ENCODE results near the gene PDE3B.
"Not testable (repeated sequence)": the region's sequence is repeated elsewhere in the genome, so short reads cannot be mapped to it uniquely, and the experiment has no call there.

PDE3B gene

DNA sequence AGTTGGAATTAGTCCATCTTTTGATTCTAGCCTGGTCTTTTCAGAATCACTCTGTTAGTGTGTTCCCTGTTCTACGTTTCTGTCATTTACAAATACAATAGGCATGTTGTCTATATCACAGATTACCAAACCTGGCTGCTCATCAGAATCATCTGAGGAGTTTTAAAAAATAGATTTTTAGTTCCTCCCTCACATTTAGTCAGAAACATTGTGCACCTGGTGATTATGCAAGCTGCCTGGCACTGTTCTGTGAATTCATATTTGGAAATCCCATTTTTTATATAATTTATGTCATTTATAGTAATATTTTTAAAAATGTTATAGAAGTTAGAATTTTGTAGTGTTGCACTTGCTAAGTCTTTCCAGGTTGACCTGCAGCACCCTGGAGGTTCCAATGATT lies 107.3 kb downstream of the PDE3B start:
- Histone ChIP-seq H3K4me2 (ENCODE audit: low read length) (no peak overlapping the region), H3K4me1 (no peaks in the 10 kb centered on the region), H3K27ac (no peak overlapping the region), H3K9me3 (ENCODE audit: control insufficient read depth, low read length) (no peaks in the 10 kb centered on the region), H3K9ac (no peak overlapping the region), H3K27me3 (ENCODE audit: control insufficient read depth, insufficient read depth, low read length) (no peaks in the 10 kb centered on the region), H2AFZ (no peak overlapping the region), H3K4me3 (ENCODE audit: low read depth, low read length) (no peak overlapping the region), H3K36me3 (ENCODE audit: control insufficient read depth, insufficient read depth, low read length) (no peaks in the 10 kb centered on the region), H3K79me2 (no peaks in the 10 kb centered on the region)
- TF ChIP-seq, protein P1, sequence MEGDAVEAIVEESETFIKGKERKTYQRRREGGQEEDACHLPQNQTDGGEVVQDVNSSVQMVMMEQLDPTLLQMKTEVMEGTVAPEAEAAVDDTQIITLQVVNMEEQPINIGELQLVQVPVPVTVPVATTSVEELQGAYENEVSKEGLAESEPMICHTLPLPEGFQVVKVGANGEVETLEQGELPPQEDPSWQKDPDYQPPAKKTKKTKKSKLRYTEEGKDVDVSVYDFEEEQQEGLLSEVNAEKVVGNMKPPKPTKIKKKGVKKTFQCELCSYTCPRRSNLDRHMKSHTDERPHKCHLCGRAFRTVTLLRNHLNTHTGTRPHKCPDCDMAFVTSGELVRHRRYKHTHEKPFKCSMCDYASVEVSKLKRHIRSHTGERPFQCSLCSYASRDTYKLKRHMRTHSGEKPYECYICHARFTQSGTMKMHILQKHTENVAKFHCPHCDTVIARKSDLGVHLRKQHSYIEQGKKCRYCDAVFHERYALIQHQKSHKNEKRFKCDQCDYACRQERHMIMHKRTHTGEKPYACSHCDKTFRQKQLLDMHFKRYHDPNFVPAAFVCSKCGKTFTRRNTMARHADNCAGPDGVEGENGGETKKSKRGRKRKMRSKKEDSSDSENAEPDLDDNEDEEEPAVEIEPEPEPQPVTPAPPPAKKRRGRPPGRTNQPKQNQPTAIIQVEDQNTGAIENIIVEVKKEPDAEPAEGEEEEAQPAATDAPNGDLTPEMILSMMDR (IDR thresholded peaks at IDR 0.05), result no peak

DNA sequence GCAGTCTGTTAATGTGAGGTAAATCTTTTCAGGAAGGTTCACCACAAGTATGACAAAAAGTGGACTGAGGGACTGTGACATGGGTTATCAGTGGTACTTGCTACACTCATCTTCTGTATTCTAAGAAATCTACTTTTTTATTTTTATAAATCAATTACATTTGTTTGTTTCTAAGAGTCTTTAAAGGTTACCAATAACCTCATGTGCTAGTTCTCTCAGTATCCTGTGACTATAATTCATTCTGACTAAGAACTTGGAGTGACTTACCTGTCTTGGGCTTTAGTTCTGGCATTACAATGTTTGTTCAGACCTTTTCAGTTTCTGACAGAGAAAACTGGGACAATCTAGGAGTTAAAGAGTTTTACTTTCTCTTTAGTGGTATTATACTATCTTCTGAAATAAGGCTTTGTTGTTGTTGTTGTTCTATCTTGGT lies 108.4 kb downstream of the PDE3B start:
- H3K4me2 ChIP-seq (ENCODE audit: low read length), result no peak overlapping the region
- no peak overlapping the region for H3K27ac ChIP-seq
- H3K9me3 ChIP-seq (ENCODE audit: control insufficient read depth, low read length), result no peaks in the 10 kb centered on the region
- no peaks in the 10 kb centered on the region for H3K27me3 ChIP-seq (ENCODE audit: control insufficient read depth, insufficient read depth, low read length)
- no peaks in the 10 kb centered on the region for H3K79me2 ChIP-seq
- no peak overlapping the region for H3K9ac ChIP-seq
- H3K36me3 ChIP-seq (ENCODE audit: control insufficient read depth, insufficient read depth, low read length), result no peaks in the 10 kb centered on the region
- TF ChIP-seq, protein P1 (IDR thresholded peaks at IDR 0.05), result no peak
- no peaks in the 10 kb centered on the region for H3K4me1 ChIP-seq
- H3K4me3 ChIP-seq (ENCODE audit: low read depth, low read length), result no peak overlapping the region
- H2AFZ ChIP-seq, result no peak overlapping the region

DNA sequence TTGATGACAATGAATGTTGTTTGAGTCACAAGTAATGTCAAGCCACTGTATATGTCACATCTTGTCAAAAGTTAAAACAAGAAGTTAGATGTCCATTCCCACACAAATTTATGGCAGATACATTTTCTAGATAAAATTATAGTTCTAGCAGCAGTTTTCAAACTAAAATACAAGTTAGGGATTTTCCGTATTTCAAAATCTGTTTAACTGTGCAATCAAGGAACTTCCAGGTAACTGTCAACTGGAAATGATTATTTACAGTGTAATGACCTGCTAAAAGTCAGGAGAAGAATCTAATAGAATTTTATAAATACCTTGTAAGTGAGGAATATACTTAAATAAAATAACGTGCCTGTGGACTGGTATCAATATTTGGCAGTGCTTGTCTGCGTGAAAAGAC lies 111.5 kb downstream of the PDE3B start:
- Histone ChIP-seq H3K9me3 (ENCODE audit: control insufficient read depth, low read length) (no peaks in the 10 kb centered on the region), H3K79me2 (no peaks in the 10 kb centered on the region), H3K4me2 (ENCODE audit: low read length) (no peak overlapping the region), H3K27ac (no peak overlapping the region), H2AFZ (no peak overlapping the region), H3K9ac (no peak overlapping the region), H3K4me1 (no peaks in the 10 kb centered on the region), H3K27me3 (ENCODE audit: control insufficient read depth, insufficient read depth, low read length) (no peaks in the 10 kb centered on the region), H3K4me3 (ENCODE audit: low read depth, low read length) (no peak overlapping the region), H3K36me3 (ENCODE audit: control insufficient read depth, insufficient read depth, low read length) (no peaks in the 10 kb centered on the region)
- TF ChIP-seq, protein P1 (IDR thresholded peaks at IDR 0.05), result no peak

DNA sequence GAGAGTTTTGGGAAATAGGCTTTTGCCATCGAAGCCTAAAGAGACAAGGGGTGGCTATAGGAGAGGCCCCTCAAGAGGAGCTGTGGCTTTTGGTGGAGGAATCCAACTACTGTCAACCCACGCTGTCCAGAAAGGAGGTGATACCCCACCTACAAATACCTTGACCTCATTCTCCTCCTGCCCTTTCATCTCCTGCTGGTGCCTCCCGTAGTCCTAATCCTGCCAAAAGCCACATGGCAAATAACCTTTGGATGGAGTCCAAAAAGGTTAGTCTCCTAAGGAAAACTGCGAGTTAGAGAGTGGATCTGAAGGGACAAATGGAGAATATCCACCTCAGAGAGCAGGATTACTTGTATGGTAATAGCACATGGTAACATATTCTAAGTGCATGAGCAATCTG lies 112.7 kb downstream of the PDE3B start:
- H3K9ac ChIP-seq, result no peak overlapping the region
- H3K4me1 ChIP-seq, result no peaks in the 10 kb centered on the region
- no peaks in the 10 kb centered on the region for H3K79me2 ChIP-seq
- no peaks in the 10 kb centered on the region for H3K9me3 ChIP-seq (ENCODE audit: control insufficient read depth, low read length)
- no peak overlapping the region for H3K27ac ChIP-seq
- TF ChIP-seq, protein P1 (IDR thresholded peaks at IDR 0.05), result no peak
- no peaks in the 10 kb centered on the region for H3K36me3 ChIP-seq (ENCODE audit: control insufficient read depth, insufficient read depth, low read length)
- H3K4me3 ChIP-seq (ENCODE audit: low read depth, low read length), result no peak overlapping the region
- H2AFZ ChIP-seq, result no peak overlapping the region
- H3K27me3 ChIP-seq (ENCODE audit: control insufficient read depth, insufficient read depth, low read length), result no peaks in the 10 kb centered on the region
- H3K4me2 ChIP-seq (ENCODE audit: low read length), result no peak overlapping the region

DNA sequence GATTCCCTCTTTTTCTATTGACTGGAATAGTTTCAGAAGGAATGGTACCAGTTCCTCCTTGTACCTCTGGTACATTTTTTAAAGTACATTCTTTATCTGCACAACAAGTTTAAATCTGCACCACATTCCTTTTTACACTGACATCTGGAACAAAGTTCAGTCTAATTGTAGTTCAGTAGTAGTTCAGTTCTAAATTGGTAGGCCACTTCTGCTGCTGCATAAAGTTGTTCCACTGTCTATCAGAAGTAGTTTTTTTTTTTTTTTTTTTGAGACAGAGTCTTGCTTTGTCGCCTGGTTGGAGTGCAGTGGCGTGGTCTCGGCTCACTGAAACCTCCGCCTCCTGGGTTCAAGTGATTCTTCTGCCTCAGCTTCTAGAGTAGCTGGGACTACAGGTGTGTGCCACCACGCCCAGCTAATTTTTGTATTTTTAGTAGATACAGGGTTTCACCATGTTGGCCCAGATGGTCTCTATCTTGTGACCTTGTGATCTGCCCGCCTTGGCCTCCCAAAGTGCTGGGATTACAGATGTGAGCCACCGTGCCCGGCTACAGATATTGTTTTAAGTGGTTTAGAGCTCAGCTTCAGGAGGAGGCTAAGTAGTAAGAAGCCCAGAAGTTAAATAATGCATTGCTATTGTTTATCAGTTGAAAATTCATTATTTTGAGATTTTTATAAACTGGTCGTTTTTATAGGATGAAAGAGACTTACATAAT lies 115.9 kb downstream of the PDE3B start:
- H2AFZ ChIP-seq; H3K27me3 ChIP-seq (ENCODE audit: control insufficient read depth, insufficient read depth, low read length); H3K4me1 ChIP-seq; H3K4me3 ChIP-seq (ENCODE audit: low read depth, low read length); H3K9me3 ChIP-seq (ENCODE audit: control insufficient read depth, low read length); H3K36me3 ChIP-seq (ENCODE audit: control insufficient read depth, insufficient read depth, low read length); H3K79me2 ChIP-seq; H3K4me2 ChIP-seq (ENCODE audit: low read length); H3K27ac ChIP-seq; H3K9ac ChIP-seq: not testable (repeated sequence)
